ENCODE measurements around the gene OPCML.

Gene OPCML

GRCh38 chr11:132549561-132549960 is 982.7 kb downstream of the OPCML start:
- DNase-seq (ENCODE audit: low spot score), result no peak

- no peak for DNase-seq (ENCODE audit: low spot score)
Measured at GRCh38 chr11:132549001-132549400, 983.3 kb downstream of the OPCML start.

- no peak for DNase-seq (ENCODE audit: low spot score)
Measured at GRCh38 chr11:132544007-132544406, 988.3 kb downstream of the OPCML start.

GRCh38 chr11:132541794-132542193 is 990.5 kb downstream of the OPCML start:
- no peak for DNase-seq (ENCODE audit: low spot score)

- no peak for DNase-seq (ENCODE audit: low spot score)
Measured at GRCh38 chr11:132540581-132540980, 991.7 kb downstream of the OPCML start.

- no peak for DNase-seq (ENCODE audit: low spot score)
Measured at GRCh38 chr11:132539590-132540368, 992.5 kb downstream of the OPCML start.

GRCh38 chr11:132538642-132539041 is 993.7 kb downstream of the OPCML start:
- DNase-seq (ENCODE audit: low spot score), result no peak

GRCh38 chr11:132535830-132536229 is 996.5 kb downstream of the OPCML start:
- no peak for DNase-seq (ENCODE audit: low spot score)

- DNase-seq (ENCODE audit: low spot score), result no peak
Measured at GRCh38 chr11:132531921-132532320, 1000.4 kb downstream of the OPCML start.

GRCh38 chr11:132528181-132528580 is 1004.1 kb downstream of the OPCML start:
- DNase-seq (ENCODE audit: low spot score), result no peak

GRCh38 chr11:132523929-132524328 is 1008.4 kb downstream of the OPCML start:
- no peak for DNase-seq (ENCODE audit: low spot score)

GRCh38 chr11:132520199-132520598 is 1012.1 kb downstream of the OPCML start:
- DNase-seq (ENCODE audit: low spot score), result no peak

- no peak for DNase-seq (ENCODE audit: low spot score)
Measured at GRCh38 chr11:132519241-132519815, 1013.0 kb downstream of the OPCML start.

GRCh38 chr11:132504501-132505041 is 1027.7 kb downstream of the OPCML start:
- DNase-seq (ENCODE audit: low spot score), result no peak

- DNase-seq (ENCODE audit: low spot score), result no peak
Measured at GRCh38 chr11:132501356-132501755, 1030.9 kb downstream of the OPCML start.

GRCh38 chr11:132499661-132500060 is 1032.6 kb downstream of the OPCML start:
- no peak for DNase-seq (ENCODE audit: low spot score)

GRCh38 chr11:132496341-132496740 is 1036.0 kb downstream of the OPCML start:
- DNase-seq (ENCODE audit: low spot score), result no peak

GRCh38 chr11:132493801-132494200 is 1038.5 kb downstream of the OPCML start:
- DNase-seq (ENCODE audit: low spot score), result no peak

- no peak for DNase-seq (ENCODE audit: low spot score)
Measured at GRCh38 chr11:132490978-132491377, 1041.3 kb downstream of the OPCML start.

- DNase-seq (ENCODE audit: low spot score), result no peak
Measured at GRCh38 chr11:132486060-132486459, 1046.2 kb downstream of the OPCML start.

GRCh38 chr11:132475026-132475425 is 1057.3 kb downstream of the OPCML start:
- DNase-seq (ENCODE audit: low spot score), result no peak

- no peak for DNase-seq (ENCODE audit: low spot score)
Measured at GRCh38 chr11:132472411-132473172, 1059.7 kb downstream of the OPCML start.

- no peak for DNase-seq (ENCODE audit: low spot score)
Measured at GRCh38 chr11:132471466-132471865, 1060.8 kb downstream of the OPCML start.

Measured in LoVo (cell line).